Measurements from ENCODE around the gene C11orf52.

- TF ChIP-seq, protein P1, sequence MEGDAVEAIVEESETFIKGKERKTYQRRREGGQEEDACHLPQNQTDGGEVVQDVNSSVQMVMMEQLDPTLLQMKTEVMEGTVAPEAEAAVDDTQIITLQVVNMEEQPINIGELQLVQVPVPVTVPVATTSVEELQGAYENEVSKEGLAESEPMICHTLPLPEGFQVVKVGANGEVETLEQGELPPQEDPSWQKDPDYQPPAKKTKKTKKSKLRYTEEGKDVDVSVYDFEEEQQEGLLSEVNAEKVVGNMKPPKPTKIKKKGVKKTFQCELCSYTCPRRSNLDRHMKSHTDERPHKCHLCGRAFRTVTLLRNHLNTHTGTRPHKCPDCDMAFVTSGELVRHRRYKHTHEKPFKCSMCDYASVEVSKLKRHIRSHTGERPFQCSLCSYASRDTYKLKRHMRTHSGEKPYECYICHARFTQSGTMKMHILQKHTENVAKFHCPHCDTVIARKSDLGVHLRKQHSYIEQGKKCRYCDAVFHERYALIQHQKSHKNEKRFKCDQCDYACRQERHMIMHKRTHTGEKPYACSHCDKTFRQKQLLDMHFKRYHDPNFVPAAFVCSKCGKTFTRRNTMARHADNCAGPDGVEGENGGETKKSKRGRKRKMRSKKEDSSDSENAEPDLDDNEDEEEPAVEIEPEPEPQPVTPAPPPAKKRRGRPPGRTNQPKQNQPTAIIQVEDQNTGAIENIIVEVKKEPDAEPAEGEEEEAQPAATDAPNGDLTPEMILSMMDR (IDR thresholded peaks at IDR 0.05): no peak
- no peak for TF ChIP-seq POLR2A (IDR thresholded peaks at IDR 0.05)
These were observed 11.8 kb downstream of the C11orf52 start for GRCh38 chr11:111930472-111930871.
